ENCODE results near the gene ZDHHC11.

DNA sequence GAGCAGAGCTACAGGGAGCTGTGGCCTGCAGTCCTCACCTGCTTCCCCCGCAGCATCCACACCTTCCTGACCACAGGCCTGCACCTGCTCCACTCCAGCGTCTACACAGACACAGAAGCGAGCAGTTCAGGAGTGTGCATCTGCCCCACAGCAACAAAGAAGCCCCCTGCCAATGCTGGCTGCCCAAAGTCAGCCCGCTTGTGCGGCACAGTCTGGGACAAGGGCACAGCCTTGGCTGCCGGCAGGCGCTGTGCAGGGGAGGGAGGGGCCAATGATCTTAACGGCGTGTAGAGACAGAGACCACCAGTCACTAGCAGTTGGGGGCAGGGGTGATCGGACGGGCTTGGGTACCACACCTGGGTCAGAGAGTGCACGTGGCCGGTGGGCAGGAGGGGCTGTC is 35.2 kb upstream of the ZDHHC11 start:
- TF ChIP-seq CTCF (IDR thresholded peaks at IDR 0.05) (no peak), POLR2A (IDR thresholded peaks at IDR 0.05) (no peak)
